ENCODE measurements around the gene RPP14. TPM values are rescaled to one million over a fixed set of nuclear protein-coding genes. Genes with fewer than 3 reads are reported as not detected.

RPP14 gene
- total and polyA plus RNA-seq, 2 experiments from 2014 or later, result 13.4 to 14.9 TPM

DNA sequence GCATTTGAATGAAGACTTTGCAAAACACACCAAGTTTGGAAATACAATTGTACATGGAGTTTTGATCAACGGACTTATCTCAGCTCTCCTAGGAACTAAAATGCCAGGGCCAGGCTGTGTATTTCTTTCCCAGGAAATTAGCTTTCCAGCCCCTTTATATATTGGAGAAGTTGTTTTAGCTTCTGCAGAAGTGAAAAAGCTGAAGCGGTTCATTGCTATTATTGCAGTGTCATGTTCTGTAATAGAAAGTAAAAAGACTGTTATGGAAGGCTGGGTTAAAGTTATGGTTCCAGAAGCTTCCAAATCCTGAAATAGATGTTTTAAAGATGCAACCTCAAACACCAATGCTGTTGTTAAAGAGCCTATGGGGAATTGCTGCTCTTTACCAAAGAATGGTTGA lies 11.8 kb downstream of the RPP14 start:
- in situ Hi-C loops (cut with MboI), result no loop called here
- H3K9me2 ChIP-seq (ENCODE audit: insufficient read depth), result no peaks in the 10 kb centered on the region
- H4K20me1 ChIP-seq (ENCODE audit: insufficient read depth), result no peaks in the 10 kb centered on the region
- H3K4me2 ChIP-seq (ENCODE audit: unreplicated experiment), result no peak overlapping the region
- peaks cover 34% of the 10 kb centered on the region for H3K79me2 ChIP-seq (ENCODE audit: insufficient read depth)
- peaks cover 34% of the 10 kb centered on the region for H3K36me3 ChIP-seq (ENCODE audit: low read depth)
- no peak overlapping the region for H3K9ac ChIP-seq
- H2AFZ ChIP-seq, result no peak overlapping the region
- H3F3A ChIP-seq (ENCODE audit: insufficient read depth), result peaks cover 12% of the 10 kb centered on the region; the same call in 1 of the 2 replicates
- DNase-seq, result no peak
- no peaks in the 10 kb centered on the region for H3K9me3 ChIP-seq (ENCODE audit: low read depth)
- H3K27me3 ChIP-seq (replicated peaks; ENCODE audit: insufficient read depth), result no peaks in the 10 kb centered on the region
- TF ChIP-seq EZH2phosphoT487 (IDR thresholded peaks at IDR 0.05; ENCODE audit: insufficient read depth, low read depth) (no peak), EZH2 (IDR thresholded peaks at IDR 0.05; ENCODE audit: insufficient read depth, poor library complexity, severe bottlenecking) (no peak)
- no peak overlapping the region for H3K4me3 ChIP-seq
- WGBS, 2 experiments (ENCODE audit: low coverage in 1 of 2, low lambda C conversion rate in 2 of 2, missing lambda C conversion rate in 2 of 2), result 71 to 78% methylated on average over 2 of the region's 2 CpGs
- H3K27ac ChIP-seq, result no peak overlapping the region
- no peaks in the 10 kb centered on the region for H3K4me1 ChIP-seq (ENCODE audit: insufficient read depth)

- Histone ChIP-seq H3K27ac (no peak overlapping the region), H3K36me3 (ENCODE audit: low read depth) (peaks cover 17% of the 10 kb centered on the region), H2AFZ (no peak overlapping the region), H3K9me2 (ENCODE audit: insufficient read depth) (no peaks in the 10 kb centered on the region), H3K4me1 (ENCODE audit: insufficient read depth) (peaks cover 8% of the 10 kb centered on the region; the same call in 1 of the 2 replicates), H3K9ac (no peak overlapping the region), H3F3A (ENCODE audit: insufficient read depth) (peaks cover 25% of the 10 kb centered on the region; the same call in 1 of the 2 replicates), H4K20me1 (ENCODE audit: insufficient read depth) (no peaks in the 10 kb centered on the region), H3K79me2 (ENCODE audit: insufficient read depth) (0 out of 2 replicates have a peak, but pooled peaks cover 8% of the 10 kb centered on the region), H3K27me3 (replicated peaks; ENCODE audit: insufficient read depth) (no peaks in the 10 kb centered on the region), H3K4me3 (no peak overlapping the region), H3K9me3 (ENCODE audit: low read depth) (no peaks in the 10 kb centered on the region), H3K4me2 (ENCODE audit: unreplicated experiment) (no peak overlapping the region)
- TF ChIP-seq EZH2 (IDR thresholded peaks at IDR 0.05; ENCODE audit: insufficient read depth, poor library complexity, severe bottlenecking), result no peak
- no peak for TF ChIP-seq EZH2phosphoT487 (IDR thresholded peaks at IDR 0.05; ENCODE audit: insufficient read depth, low read depth)
- DNase-seq, result no peak
- in situ Hi-C loops (cut with MboI), result loop anchor here (10.0 kb wide), 1 partner anchor 213 kb away; the partner anchor contains the start of gene ACOX2
- 92 to 94% methylated on average over 7 of the region's 7 CpGs for WGBS, 2 experiments (ENCODE audit: low coverage in 1 of 2, low lambda C conversion rate in 2 of 2, missing lambda C conversion rate in 2 of 2)
These were observed 15.7 kb downstream of the RPP14 start for GRCh38 chr3:58321791-58322190.

DNA sequence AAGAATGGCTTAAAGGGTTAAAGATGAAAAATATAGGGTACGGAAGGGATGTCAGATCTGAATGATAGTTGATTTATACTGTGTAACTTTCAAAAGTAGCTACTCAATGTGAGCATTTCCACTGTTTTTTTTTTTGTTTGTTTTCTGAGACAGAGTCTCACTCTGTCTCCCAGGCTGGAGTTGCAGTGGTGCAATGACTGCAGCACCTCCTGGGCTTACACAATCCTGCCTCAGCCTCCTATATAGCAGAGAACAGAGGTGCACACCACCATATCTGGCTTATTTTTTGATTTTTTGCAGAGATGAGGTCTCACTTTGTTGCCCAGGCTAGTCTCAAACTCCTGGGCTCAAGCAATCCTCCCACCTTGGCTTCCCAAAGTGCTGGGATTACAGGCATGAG lies 16.7 kb downstream of the RPP14 start:
- in situ Hi-C loops (cut with MboI), result loop anchor here (10.0 kb wide), 1 partner anchor 212 kb away; the partner anchor contains the start of gene ACOX2

GRCh38 chr3:58323529-58324390 lies 17.7 kb downstream of the RPP14 start:
- H3F3A ChIP-seq (ENCODE audit: insufficient read depth), result peaks cover 24% of the 10 kb centered on the region; the same call in 1 of the 2 replicates
- peaks cover 5% of the 10 kb centered on the region; the same call in 1 of the 2 replicates for H3K36me3 ChIP-seq (ENCODE audit: low read depth)
- DNase-seq, result no peak
- H3K27ac ChIP-seq, result no peak overlapping the region
- H3K4me2 ChIP-seq (ENCODE audit: unreplicated experiment), result no peak overlapping the region
- WGBS, 2 experiments (ENCODE audit: low coverage in 1 of 2, low lambda C conversion rate in 2 of 2, missing lambda C conversion rate in 2 of 2), result 64 to 65% methylated on average over 3 of the region's 3 CpGs
- H3K27me3 ChIP-seq (replicated peaks; ENCODE audit: insufficient read depth), result no peaks in the 10 kb centered on the region
- TF ChIP-seq EZH2 (IDR thresholded peaks at IDR 0.05; ENCODE audit: insufficient read depth, poor library complexity, severe bottlenecking) (no peak), EZH2phosphoT487 (IDR thresholded peaks at IDR 0.05; ENCODE audit: insufficient read depth, low read depth) (no peak)
- H3K4me3 ChIP-seq, result no peak overlapping the region
- H3K9ac ChIP-seq, result no peak overlapping the region
- H3K79me2 ChIP-seq (ENCODE audit: insufficient read depth), result 0 out of 2 replicates have a peak, but pooled peaks cover 8% of the 10 kb centered on the region
- no peaks in the 10 kb centered on the region for H4K20me1 ChIP-seq (ENCODE audit: insufficient read depth)
- H3K9me2 ChIP-seq (ENCODE audit: insufficient read depth), result no peaks in the 10 kb centered on the region
- no peaks in the 10 kb centered on the region for H3K9me3 ChIP-seq (ENCODE audit: low read depth)
- no peak overlapping the region for H2AFZ ChIP-seq
- in situ Hi-C loops (cut with MboI), result loop anchor here (10.0 kb wide), 1 partner anchor 211 kb away; the partner anchor contains the start of gene ACOX2
- H3K4me1 ChIP-seq (ENCODE audit: insufficient read depth), result peaks cover 8% of the 10 kb centered on the region; the same call in 1 of the 2 replicates

More for the DNA sequence above, 16.7 kb downstream of the RPP14 start:
- H3K27me3 ChIP-seq (replicated peaks; ENCODE audit: insufficient read depth), result no peaks in the 10 kb centered on the region
- H4K20me1 ChIP-seq (ENCODE audit: insufficient read depth), result no peaks in the 10 kb centered on the region
- no peak overlapping the region for H3K9ac ChIP-seq
- H3K4me1 ChIP-seq (ENCODE audit: insufficient read depth), result peaks cover 8% of the 10 kb centered on the region; the same call in 1 of the 2 replicates
- no peak for DNase-seq
- H3K9me2 ChIP-seq (ENCODE audit: insufficient read depth), result no peaks in the 10 kb centered on the region
- TF ChIP-seq EZH2phosphoT487 (IDR thresholded peaks at IDR 0.05; ENCODE audit: insufficient read depth, low read depth), result no peak
- no peak overlapping the region for H3K4me2 ChIP-seq (ENCODE audit: unreplicated experiment)
- H3F3A ChIP-seq (ENCODE audit: insufficient read depth), result peaks cover 25% of the 10 kb centered on the region; the same call in 1 of the 2 replicates
- H3K36me3 ChIP-seq (ENCODE audit: low read depth), result peaks cover 8% of the 10 kb centered on the region; the same call in 1 of the 2 replicates
- H2AFZ ChIP-seq, result no peak overlapping the region
- no peak overlapping the region for H3K4me3 ChIP-seq
- WGBS, 2 experiments (ENCODE audit: low coverage in 1 of 2, low lambda C conversion rate in 2 of 2, missing lambda C conversion rate in 2 of 2), result 85 to 91% methylated on average over 1 of the region's 1 CpG
- H3K9me3 ChIP-seq (ENCODE audit: low read depth), result no peaks in the 10 kb centered on the region
- H3K79me2 ChIP-seq (ENCODE audit: insufficient read depth), result 0 out of 2 replicates have a peak, but pooled peaks cover 8% of the 10 kb centered on the region
- H3K27ac ChIP-seq, result no peak overlapping the region

Data from GM23248 (cell line).